GM12875 (cell line): Measurements from ENCODE around the gene SPTBN1.

Experiments used
- H3K4me3 ChIP-seq: one replicate; pipeline ENCODE4 v1.5.1; 2011; ENCODE audit warnings: low read depth, low read length, control low read depth
- TF ChIP-seq, protein P1 (sequence below): IDR thresholded peaks from 2 replicates; pipeline ENCODE4 v1.5.1; 2011; ENCODE audit warnings: low read depth, mild to moderate bottlenecking, control low read depth, inconsistent platforms, low read length, moderate library complexity, borderline replicate concordance; ENCODE audit not compliant: insufficient read depth

The SPTBN1 gene

GRCh38 chr2:54444503-54444902, 11.6 kb upstream of the SPTBN1 start:
- TF ChIP-seq, protein P1, sequence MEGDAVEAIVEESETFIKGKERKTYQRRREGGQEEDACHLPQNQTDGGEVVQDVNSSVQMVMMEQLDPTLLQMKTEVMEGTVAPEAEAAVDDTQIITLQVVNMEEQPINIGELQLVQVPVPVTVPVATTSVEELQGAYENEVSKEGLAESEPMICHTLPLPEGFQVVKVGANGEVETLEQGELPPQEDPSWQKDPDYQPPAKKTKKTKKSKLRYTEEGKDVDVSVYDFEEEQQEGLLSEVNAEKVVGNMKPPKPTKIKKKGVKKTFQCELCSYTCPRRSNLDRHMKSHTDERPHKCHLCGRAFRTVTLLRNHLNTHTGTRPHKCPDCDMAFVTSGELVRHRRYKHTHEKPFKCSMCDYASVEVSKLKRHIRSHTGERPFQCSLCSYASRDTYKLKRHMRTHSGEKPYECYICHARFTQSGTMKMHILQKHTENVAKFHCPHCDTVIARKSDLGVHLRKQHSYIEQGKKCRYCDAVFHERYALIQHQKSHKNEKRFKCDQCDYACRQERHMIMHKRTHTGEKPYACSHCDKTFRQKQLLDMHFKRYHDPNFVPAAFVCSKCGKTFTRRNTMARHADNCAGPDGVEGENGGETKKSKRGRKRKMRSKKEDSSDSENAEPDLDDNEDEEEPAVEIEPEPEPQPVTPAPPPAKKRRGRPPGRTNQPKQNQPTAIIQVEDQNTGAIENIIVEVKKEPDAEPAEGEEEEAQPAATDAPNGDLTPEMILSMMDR: no peak
- H3K4me3 ChIP-seq: no peak overlapping the region

GRCh38 chr2:54446122-54446521, 10.0 kb upstream of the SPTBN1 start:
- TF ChIP-seq, protein P1: no peak
- H3K4me3 ChIP-seq: no peak overlapping the region

- no peak overlapping the region for H3K4me3 ChIP-seq
- TF ChIP-seq, protein P1: no peak
These were observed 9.5 kb upstream of the SPTBN1 start for GRCh38 chr2:54446625-54447024.

- H3K4me3 ChIP-seq: no peak overlapping the region
- TF ChIP-seq, protein P1: no peak
These were observed 1.5 kb upstream of the SPTBN1 start for GRCh38 chr2:54454548-54455130.

DNA sequence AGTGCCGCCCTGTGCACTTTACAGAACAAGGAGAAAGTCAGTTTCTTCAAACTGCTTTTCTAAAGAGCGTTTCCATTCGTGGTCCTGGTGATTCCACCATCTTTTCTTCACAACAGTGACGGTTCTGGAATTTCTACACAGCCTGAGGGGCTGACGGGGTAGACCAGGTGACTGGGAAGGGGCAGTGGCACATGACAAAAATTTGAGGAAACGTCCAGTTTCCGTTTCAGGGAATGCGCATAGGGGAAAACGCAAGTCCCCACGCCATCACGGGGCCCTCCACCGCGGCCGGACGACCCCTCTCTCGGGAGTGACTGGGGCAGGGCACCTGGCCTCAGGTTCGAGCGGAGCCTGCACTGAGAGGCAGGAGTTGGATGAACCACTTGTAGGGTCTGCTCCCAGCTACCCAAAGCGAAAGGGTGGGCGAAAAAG, 980 bp upstream of the SPTBN1 start:
- H3K4me3 ChIP-seq: no peak overlapping the region
- TF ChIP-seq, protein P1: no peak

- TF ChIP-seq, protein P1: no peak
- H3K4me3 ChIP-seq: peak overlapping the region; percentile 21
These were observed 160 bp downstream of the SPTBN1 start for GRCh38 chr2:54456362-54456611.

DNA sequence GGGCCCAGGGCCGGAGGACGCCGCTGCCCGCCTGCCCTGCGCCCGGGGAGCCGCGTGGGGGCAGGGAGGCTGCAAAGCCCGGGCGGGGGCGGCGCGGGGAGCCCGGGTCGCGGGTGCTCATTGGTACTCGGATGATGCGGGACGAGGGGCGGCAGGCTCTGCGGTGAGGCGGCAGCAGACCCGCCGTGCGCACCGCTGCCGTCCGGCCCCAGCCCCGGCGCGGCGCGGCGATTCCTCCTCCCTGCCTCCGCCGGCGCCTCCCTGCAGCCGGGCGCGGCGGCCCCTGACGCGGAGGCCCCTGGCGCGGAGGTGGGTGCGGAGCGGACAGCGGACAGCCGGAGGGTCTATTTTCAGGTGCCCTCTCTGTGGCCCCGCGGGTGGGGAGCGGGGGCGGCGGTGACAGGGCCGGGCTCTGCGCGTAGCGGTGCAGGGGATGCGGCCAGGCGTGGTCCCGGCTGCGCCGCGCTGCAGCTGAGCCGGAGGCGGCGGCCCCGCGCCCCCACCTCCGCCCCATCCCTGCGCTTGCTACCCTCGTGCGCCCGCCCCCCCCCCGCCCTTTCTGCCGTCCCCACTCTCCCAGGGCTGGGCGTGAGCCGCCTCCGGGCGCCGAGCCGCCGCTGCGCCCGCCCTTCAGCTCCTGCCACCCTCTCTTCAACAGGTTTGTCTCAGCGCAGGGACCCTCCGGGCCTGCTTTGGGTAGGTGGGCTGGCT, 640 bp downstream of the SPTBN1 start:
- TF ChIP-seq, protein P1: no peak
- peak overlapping the region; percentile 21 for H3K4me3 ChIP-seq
